Left ventricle myocardium inferior (tissue), 1 donor: ENCODE measurements around the gene CTAGE15. TPM values are rescaled to one million over a fixed set of nuclear protein-coding genes. Genes with fewer than 3 reads are reported as not detected.
"Not testable (repeated sequence)": the region's sequence is repeated elsewhere in the genome, so short reads cannot be mapped to it uniquely, and the experiment has no call there.

ENCODE experiments used
- DNase-seq: peaks from one replicate; pipeline ENCODE4 v3.0.0-alpha.2; 2020
- H3K27ac ChIP-seq: fragments of 200-600 bp; replicated peaks from 2 replicates; pipeline ENCODE4 v1.8.0; 2021
- H3K27me3 ChIP-seq: fragments of 200-600 bp; 2 replicates; pipeline ENCODE4 v1.8.0; 2021; ENCODE audit warnings: low read depth
- H3K36me3 ChIP-seq: fragments of 200-600 bp; 2 replicates; pipeline ENCODE4 v1.8.0; 2021
- H3K4me1 ChIP-seq: fragments of 200-600 bp; 2 replicates; pipeline ENCODE4 v1.8.0; 2021
- H3K4me3 ChIP-seq: fragments of 200-600 bp; 2 replicates; pipeline ENCODE4 v1.8.0; 2021; ENCODE audit warnings: mild to moderate bottlenecking, moderate library complexity
- H3K9me3 ChIP-seq: fragments of 200-600 bp; replicated peaks from 2 replicates; pipeline ENCODE4 v1.8.0; 2021
- intact Hi-C: fragments of 100-400 bp; cut with micrococcal nuclease; formaldehyde crosslinking; loops from one replicate; pipeline ENCODE4 v1.11.0; 2022
- long read RNA-seq: library from polyadenylated mRNA; unstranded; transcript quantifications from one replicate; pipeline ENCODE4 v2.0.0, GENCODE V29; 2021
- total RNA-seq: library from RNA; stranded (reverse); fragmentation: NEBNext Ultra II Directional; extraction: Animal tissue kit (Norgen Biotek cat#: 25700); gene quantifications from one replicate; pipeline ENCODE4 v1.2.1, GENCODE V29; 2021
- donor health status: DM: no; HTN: yes; CAD: no; lungs with severe emphysema.

Gene CTAGE15
- total RNA-seq: not detected
- long read RNA-seq: 0 reads

GRCh38 chr7:143571501-143571900 lies at the start of gene CTAGE15:
Gene CTAGE15, plus strand, starts transcription at chr7:143571801. Its CDS starts 17 bp downstream, at chr7:143571818.
- H3K27ac ChIP-seq, H3K27me3 ChIP-seq, H3K9me3 ChIP-seq: not testable (repeated sequence)

GRCh38 chr7:143522309-143522916 lies 49.2 kb upstream of the CTAGE15 start:
- H3K4me3 ChIP-seq, DNase-seq, H3K27me3 ChIP-seq, H3K27ac ChIP-seq, intact Hi-C loops, H3K9me3 ChIP-seq, H3K36me3 ChIP-seq: not testable (repeated sequence)
- H3K4me1 ChIP-seq: peaks cover 17% of the 10 kb centered on the region

More at GRCh38 chr7:143571501-143571900, at the start of gene CTAGE15:
- H3K36me3 ChIP-seq, DNase-seq, intact Hi-C loops, H3K4me3 ChIP-seq, H3K4me1 ChIP-seq: not testable (repeated sequence)

GRCh38 chr7:143531169-143531926 lies 40.3 kb upstream of the CTAGE15 start:
- H3K27ac ChIP-seq, H3K4me1 ChIP-seq, H3K9me3 ChIP-seq, H3K27me3 ChIP-seq, DNase-seq, H3K4me3 ChIP-seq, intact Hi-C loops, H3K36me3 ChIP-seq: not testable (repeated sequence)

GRCh38 chr7:143531932-143532331 lies 39.7 kb upstream of the CTAGE15 start:
- H3K27me3 ChIP-seq, H3K9me3 ChIP-seq, H3K36me3 ChIP-seq, DNase-seq, intact Hi-C loops, H3K4me3 ChIP-seq, H3K27ac ChIP-seq, H3K4me1 ChIP-seq: not testable (repeated sequence)

GRCh38 chr7:143533213-143533839 lies 38.3 kb upstream of the CTAGE15 start:
- H3K4me3 ChIP-seq, H3K9me3 ChIP-seq, H3K27ac ChIP-seq, intact Hi-C loops, DNase-seq, H3K36me3 ChIP-seq, H3K27me3 ChIP-seq, H3K4me1 ChIP-seq: not testable (repeated sequence)

GRCh38 chr7:143536443-143536842 lies 35.2 kb upstream of the CTAGE15 start:
- DNase-seq, H3K9me3 ChIP-seq, H3K36me3 ChIP-seq, H3K27ac ChIP-seq, H3K4me1 ChIP-seq, intact Hi-C loops, H3K4me3 ChIP-seq, H3K27me3 ChIP-seq: not testable (repeated sequence)

- H3K27ac ChIP-seq, H3K9me3 ChIP-seq, DNase-seq, H3K27me3 ChIP-seq, H3K4me1 ChIP-seq, H3K4me3 ChIP-seq, intact Hi-C loops, H3K36me3 ChIP-seq: not testable (repeated sequence)
Observed at GRCh38 chr7:143543288-143544038, 28.1 kb upstream of the CTAGE15 start.

GRCh38 chr7:143555968-143556367 lies 15.6 kb upstream of the CTAGE15 start:
- intact Hi-C loops: not testable (repeated sequence)

GRCh38 chr7:143563306-143563705 lies 8.3 kb upstream of the CTAGE15 start:
- DNase-seq, H3K36me3 ChIP-seq, H3K9me3 ChIP-seq, intact Hi-C loops, H3K27ac ChIP-seq, H3K4me3 ChIP-seq, H3K27me3 ChIP-seq, H3K4me1 ChIP-seq: not testable (repeated sequence)

More at GRCh38 chr7:143555968-143556367, 15.6 kb upstream of the CTAGE15 start:
- H3K4me1 ChIP-seq, DNase-seq, H3K27ac ChIP-seq, H3K9me3 ChIP-seq, H3K36me3 ChIP-seq, H3K4me3 ChIP-seq, H3K27me3 ChIP-seq: not testable (repeated sequence)

GRCh38 chr7:143566001-143566400 lies 5.6 kb upstream of the CTAGE15 start:
- H3K4me1 ChIP-seq, DNase-seq, H3K9me3 ChIP-seq, H3K36me3 ChIP-seq, H3K27me3 ChIP-seq, H3K27ac ChIP-seq, H3K4me3 ChIP-seq, intact Hi-C loops: not testable (repeated sequence)

- H3K27ac ChIP-seq, H3K36me3 ChIP-seq, H3K27me3 ChIP-seq, DNase-seq, H3K9me3 ChIP-seq, H3K4me1 ChIP-seq, intact Hi-C loops, H3K4me3 ChIP-seq: not testable (repeated sequence)
Observed at GRCh38 chr7:143588183-143588582, 16.6 kb downstream of the CTAGE15 start.

GRCh38 chr7:143589897-143590296 lies 18.3 kb downstream of the CTAGE15 start:
- H3K9me3 ChIP-seq, H3K4me1 ChIP-seq, H3K27me3 ChIP-seq, H3K36me3 ChIP-seq, H3K27ac ChIP-seq, intact Hi-C loops, H3K4me3 ChIP-seq, DNase-seq: not testable (repeated sequence)

GRCh38 chr7:143598086-143598485 lies 26.5 kb downstream of the CTAGE15 start:
- H3K27me3 ChIP-seq, H3K9me3 ChIP-seq, H3K4me3 ChIP-seq, intact Hi-C loops, H3K4me1 ChIP-seq, H3K27ac ChIP-seq, DNase-seq, H3K36me3 ChIP-seq: not testable (repeated sequence)
